ENCODE results near the gene CDCP1. TPM values are rescaled to one million over a fixed set of nuclear protein-coding genes. Genes with fewer than 3 reads are reported as not detected.
A peak's percentile ranks its signal among the peaks of the same experiment; 100 is the strongest.

Gene CDCP1
- total RNA-seq, 1 experiment from 2014 or later = 180 TPM

DNA sequence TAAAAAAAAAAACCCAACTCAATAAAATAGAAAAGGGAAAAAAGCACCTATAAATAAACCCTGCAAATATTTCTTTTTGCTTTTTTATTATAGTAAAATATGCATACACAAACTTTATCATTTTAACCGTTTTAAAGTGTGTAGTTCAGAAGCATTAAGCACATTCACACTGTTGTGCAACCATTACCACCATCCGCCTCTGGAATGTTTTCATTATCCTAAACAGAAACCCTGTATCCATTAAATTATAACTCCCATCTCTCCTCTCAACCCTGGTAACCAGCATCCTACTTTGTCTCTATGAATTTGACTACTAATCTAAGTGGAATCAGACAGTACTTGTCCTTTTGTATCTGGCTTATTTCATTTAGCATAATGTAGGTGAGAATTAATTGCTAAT, 15.0 kb downstream of the CDCP1 start:
- CTCF ChIA-PET = interaction anchor here (2.4 kb wide), 1 partner anchor 79 kb away, joined by 7 read pairs; no protein-coding TSS in a partner anchor
- intact Hi-C loops (cut with micrococcal nuclease) = no loop called here
- peak overlapping the region; percentile 63 for H3K27ac Mint-ChIP-seq (ENCODE audit: low read depth, unreplicated experiment)
- TF ChIP-seq, protein P1, sequence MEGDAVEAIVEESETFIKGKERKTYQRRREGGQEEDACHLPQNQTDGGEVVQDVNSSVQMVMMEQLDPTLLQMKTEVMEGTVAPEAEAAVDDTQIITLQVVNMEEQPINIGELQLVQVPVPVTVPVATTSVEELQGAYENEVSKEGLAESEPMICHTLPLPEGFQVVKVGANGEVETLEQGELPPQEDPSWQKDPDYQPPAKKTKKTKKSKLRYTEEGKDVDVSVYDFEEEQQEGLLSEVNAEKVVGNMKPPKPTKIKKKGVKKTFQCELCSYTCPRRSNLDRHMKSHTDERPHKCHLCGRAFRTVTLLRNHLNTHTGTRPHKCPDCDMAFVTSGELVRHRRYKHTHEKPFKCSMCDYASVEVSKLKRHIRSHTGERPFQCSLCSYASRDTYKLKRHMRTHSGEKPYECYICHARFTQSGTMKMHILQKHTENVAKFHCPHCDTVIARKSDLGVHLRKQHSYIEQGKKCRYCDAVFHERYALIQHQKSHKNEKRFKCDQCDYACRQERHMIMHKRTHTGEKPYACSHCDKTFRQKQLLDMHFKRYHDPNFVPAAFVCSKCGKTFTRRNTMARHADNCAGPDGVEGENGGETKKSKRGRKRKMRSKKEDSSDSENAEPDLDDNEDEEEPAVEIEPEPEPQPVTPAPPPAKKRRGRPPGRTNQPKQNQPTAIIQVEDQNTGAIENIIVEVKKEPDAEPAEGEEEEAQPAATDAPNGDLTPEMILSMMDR (IDR thresholded peaks at IDR 0.05; ENCODE audit: unreplicated experiment) = no peak
- H3K4me1 Mint-ChIP-seq (ENCODE audit: insufficient read depth, unreplicated experiment) = peaks cover 48% of the 10 kb centered on the region
- DNase-seq (ENCODE audit: unreplicated experiment) = peak; percentile 41
- H3K4me3 Mint-ChIP-seq (ENCODE audit: unreplicated experiment) = no peak overlapping the region
- peaks cover 12% of the 10 kb centered on the region for H3K36me3 Mint-ChIP-seq (ENCODE audit: insufficient read depth, unreplicated experiment)
- H3K9me3 Mint-ChIP-seq (ENCODE audit: unreplicated experiment) = no peaks in the 10 kb centered on the region
- no peaks in the 10 kb centered on the region for H3K27me3 Mint-ChIP-seq (ENCODE audit: insufficient read depth, unreplicated experiment)
- BruUV-seq (replicated peaks) = no TSS peak
- POLR2A ChIA-PET = interaction anchor here (1.5 kb wide), 1 partner anchor 21 kb away, joined by 4 read pairs; no protein-coding TSS in a partner anchor

DNA sequence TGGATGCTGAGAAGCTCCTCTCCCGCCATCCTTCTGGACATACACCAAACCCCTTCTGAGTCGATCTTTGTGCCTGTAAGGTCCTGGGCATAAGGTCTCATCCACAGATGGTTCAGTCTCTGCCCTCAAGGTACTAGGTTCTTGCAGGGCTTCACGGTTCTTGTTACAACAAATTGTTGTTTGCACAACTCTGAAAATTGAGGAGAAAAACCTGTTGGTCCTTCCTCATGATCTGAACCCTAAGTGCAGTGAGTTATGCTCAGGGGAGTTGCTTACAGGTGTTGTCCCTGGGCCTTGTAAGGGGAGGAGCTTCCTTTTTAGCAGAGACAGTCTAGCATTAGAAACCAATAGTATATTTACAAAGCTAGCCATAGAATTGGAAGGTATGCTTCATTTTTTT, 15.7 kb downstream of the CDCP1 start:
- no peaks in the 10 kb centered on the region for H3K27me3 Mint-ChIP-seq (ENCODE audit: insufficient read depth, unreplicated experiment)
- H3K36me3 Mint-ChIP-seq (ENCODE audit: insufficient read depth, unreplicated experiment) = peaks cover 12% of the 10 kb centered on the region
- TF ChIP-seq, protein P1 (IDR thresholded peaks at IDR 0.05; ENCODE audit: unreplicated experiment) = no peak
- intact Hi-C loops (cut with micrococcal nuclease) = no loop called here
- no peak overlapping the region for H3K4me3 Mint-ChIP-seq (ENCODE audit: unreplicated experiment)
- POLR2A ChIA-PET = interaction anchor here (0.9 to 1.8 kb wide), 3 partner anchors 9 to 68 kb away, joined by 3 to 10 read pairs (median 4); no protein-coding TSS in a partner anchor
- H3K4me1 Mint-ChIP-seq (ENCODE audit: insufficient read depth, unreplicated experiment) = peaks cover 49% of the 10 kb centered on the region
- BruUV-seq (replicated peaks) = no TSS peak
- CTCF ChIA-PET = interaction anchor here (0.6 kb wide), 1 partner anchor 321 kb away, joined by 3 read pairs; no protein-coding TSS in a partner anchor
- H3K27ac Mint-ChIP-seq (ENCODE audit: low read depth, unreplicated experiment) = no peak overlapping the region
- no peak for DNase-seq (ENCODE audit: unreplicated experiment)
- no peaks in the 10 kb centered on the region for H3K9me3 Mint-ChIP-seq (ENCODE audit: unreplicated experiment)

DNA sequence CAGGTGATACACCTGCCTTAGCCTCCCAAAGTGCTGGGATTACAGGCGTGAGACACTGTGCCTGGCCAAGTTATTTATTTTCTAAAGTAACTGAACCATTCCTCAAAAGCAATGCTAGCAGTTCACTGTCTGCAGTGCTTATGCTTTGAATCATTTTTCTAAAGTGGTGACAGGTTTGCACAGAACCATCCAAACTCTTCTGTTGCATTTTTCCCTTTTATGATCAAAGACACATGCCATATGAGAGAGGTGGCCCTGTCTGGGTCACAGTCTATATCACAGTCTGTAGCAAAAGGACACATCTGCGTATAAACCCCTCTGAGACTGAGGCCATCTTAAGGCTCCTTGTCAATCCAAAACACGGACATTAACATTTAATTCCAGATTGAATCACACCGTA, 17.2 kb downstream of the CDCP1 start:
- no TSS peak for BruUV-seq (replicated peaks)
- CTCF ChIA-PET = no interaction called here
- Mint-ChIP-seq H3K4me1 (ENCODE audit: insufficient read depth, unreplicated experiment) (peaks cover 49% of the 10 kb centered on the region), H3K9me3 (ENCODE audit: unreplicated experiment) (no peaks in the 10 kb centered on the region), H3K36me3 (ENCODE audit: insufficient read depth, unreplicated experiment) (peaks cover 5% of the 10 kb centered on the region), H3K27ac (ENCODE audit: low read depth, unreplicated experiment) (no peak overlapping the region), H3K27me3 (ENCODE audit: insufficient read depth, unreplicated experiment) (no peaks in the 10 kb centered on the region), H3K4me3 (ENCODE audit: unreplicated experiment) (no peak overlapping the region)
- TF ChIP-seq, protein P1 (IDR thresholded peaks at IDR 0.05; ENCODE audit: unreplicated experiment) = no peak
- no peak for DNase-seq (ENCODE audit: unreplicated experiment)
- POLR2A ChIA-PET = interaction anchor here (0.7 to 12.0 kb wide), 4 partner anchors 10 to 41 kb away, joined by 3 to 192 read pairs (median 12); partner anchors contain the start of gene CDCP1
- intact Hi-C loops (cut with micrococcal nuclease) = no loop called here

DNA sequence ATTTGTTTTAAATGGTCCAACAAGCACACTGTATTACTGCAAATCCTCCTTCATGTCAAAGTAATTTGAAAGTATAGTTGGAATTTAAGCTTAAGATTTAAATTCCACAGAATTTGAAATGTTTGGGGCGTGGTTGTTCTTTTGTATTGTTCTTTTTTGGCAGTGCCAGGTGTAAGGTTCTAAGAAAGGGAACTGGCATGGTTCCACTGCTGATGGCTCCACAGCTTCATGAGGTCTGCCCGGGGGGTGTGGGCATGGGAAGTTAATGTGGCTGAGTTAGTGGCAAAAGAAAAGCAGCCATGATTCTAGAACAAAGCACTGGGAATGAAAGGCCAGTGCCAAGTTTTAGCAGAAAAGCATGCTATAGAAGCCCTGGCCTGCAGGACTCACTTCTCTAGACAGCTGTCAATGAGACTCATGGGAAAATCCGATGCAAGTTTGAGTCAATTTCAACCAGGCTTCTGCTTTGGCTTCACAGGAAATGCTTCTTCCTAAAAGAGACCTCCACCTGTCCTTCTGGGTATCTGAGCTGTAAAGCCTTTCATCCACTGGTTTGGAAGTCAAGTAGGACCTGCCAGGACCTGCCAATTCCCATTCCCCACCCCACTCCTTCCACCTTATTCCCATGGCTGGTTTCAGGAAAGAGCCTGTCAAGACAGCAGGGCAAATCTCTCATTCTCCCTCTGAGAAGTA, 18.9 kb downstream of the CDCP1 start:
- peak; percentile 86 for DNase-seq (ENCODE audit: unreplicated experiment)
- CTCF ChIA-PET = interaction anchor here (0.9 to 1.4 kb wide), 2 partner anchors 10 to 89 kb away, joined by 5 to 6 read pairs; no protein-coding TSS in a partner anchor
- TF ChIP-seq, protein P1 (IDR thresholded peaks at IDR 0.05; ENCODE audit: unreplicated experiment) = no peak
- peak overlapping the region; percentile 80 for H3K27ac Mint-ChIP-seq (ENCODE audit: low read depth, unreplicated experiment)
- H3K27me3 Mint-ChIP-seq (ENCODE audit: insufficient read depth, unreplicated experiment) = no peaks in the 10 kb centered on the region
- BruUV-seq (replicated peaks) = no TSS peak
- no peaks in the 10 kb centered on the region for H3K9me3 Mint-ChIP-seq (ENCODE audit: unreplicated experiment)
- H3K4me1 Mint-ChIP-seq (ENCODE audit: insufficient read depth, unreplicated experiment) = peaks cover 50% of the 10 kb centered on the region
- no peaks in the 10 kb centered on the region for H3K36me3 Mint-ChIP-seq (ENCODE audit: insufficient read depth, unreplicated experiment)
- POLR2A ChIA-PET = interaction anchor here (0.6 to 12.0 kb wide), 16 partner anchors 8 to 561 kb away, joined by 3 to 192 read pairs (median 6); partner anchors contain the start of gene CDCP1
- intact Hi-C loops (cut with micrococcal nuclease) = no loop called here
- no peak overlapping the region for H3K4me3 Mint-ChIP-seq (ENCODE audit: unreplicated experiment)

Data from MCF 10A (cell line).